ENCODE data around the gene RPTN. TPM values are rescaled to one million over a fixed set of nuclear protein-coding genes. Genes with fewer than 3 reads are reported as not detected.

The RPTN gene
- total RNA-seq, 1 experiment from 2014 or later: not detected

DNA sequence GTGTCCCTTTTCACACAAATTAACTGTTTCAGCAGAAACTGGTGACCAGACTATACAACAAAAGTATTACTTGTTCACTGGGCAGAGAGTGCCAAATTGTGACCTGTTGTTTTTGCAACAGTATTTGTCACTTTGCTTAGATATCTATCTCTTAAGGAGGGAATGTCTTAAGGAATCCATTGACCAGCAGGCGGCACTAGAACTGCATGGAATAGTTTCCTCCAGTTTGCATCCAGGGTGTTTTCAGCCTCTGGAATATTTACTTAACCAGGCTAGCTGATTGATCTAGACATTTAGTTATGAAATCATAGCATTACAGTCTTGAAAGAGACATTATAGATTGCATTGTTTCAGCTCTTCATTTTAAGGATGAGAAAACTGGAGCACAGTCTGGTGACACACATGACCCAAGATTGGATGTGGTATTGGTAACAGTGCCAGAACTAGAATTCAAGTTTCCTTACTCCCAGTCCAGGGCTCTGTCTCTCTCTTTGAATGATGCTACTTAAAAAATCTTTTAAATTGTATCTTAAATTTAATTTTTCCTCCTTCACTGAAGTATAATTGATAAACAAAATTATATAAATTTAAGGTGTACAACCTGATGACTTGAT lies 16.9 kb downstream of the RPTN start:
- no peaks in the 10 kb centered on the region for H3K79me2 ChIP-seq (ENCODE audit: insufficient read depth, low read length)
- H3K9ac ChIP-seq (ENCODE audit: low read length): no peak overlapping the region
- intact Hi-C loops (cut with micrococcal nuclease): loop anchor here (1.0 to 2.0 kb wide), 4 partner anchors 43 to 319 kb away; no protein-coding TSS in a partner anchor
- no peaks in the 10 kb centered on the region for H3K36me3 ChIP-seq (ENCODE audit: control insufficient read depth in 1 of 2, insufficient read depth in 2 of 2, low read length in 2 of 2)
- peak; percentile 63 for DNase-seq (ENCODE audit: low read depth, low spot score)
- peak; percentile 91 for ATAC-seq
- no peak overlapping the region for H2AFZ ChIP-seq (ENCODE audit: low read depth, low read length, poor library complexity, severe bottlenecking)
- peak; percentile 80 to 94 (median 93) for TF ChIP-seq CTCF (IDR thresholded peaks at IDR 0.05 in 2 of 3, conservative IDR thresholded peaks at IDR 0.05 in 1 of 3; ENCODE audit: borderline replicate concordance in 1 of 3, insufficient read depth in 1 of 3, low read depth in 2 of 3, low read length in 2 of 3)
- no peak for TF ChIP-seq POLR2AphosphoS5 (IDR thresholded peaks at IDR 0.05; ENCODE audit: low read depth, low read length)
- TF ChIP-seq POLR2A (IDR thresholded peaks at IDR 0.05; ENCODE audit: borderline replicate concordance, extremely low read depth, insufficient read depth, insufficient read length): no peak
- TF ChIP-seq RAD21 (IDR thresholded peaks at IDR 0.05; ENCODE audit: low read depth): peak; percentile 97
- no peak overlapping the region for H3K4me3 ChIP-seq (replicated peaks in 1 of 2; ENCODE audit: low read depth in 1 of 2, low read length in 2 of 2)
- no TSS peak for BruUV-seq (replicated peaks)
- peaks cover 26% of the 10 kb centered on the region for H3K27me3 ChIP-seq (ENCODE audit: insufficient read depth, low read length)
- H3K4me1 ChIP-seq (ENCODE audit: control insufficient read depth in 1 of 2, insufficient read depth in 2 of 2, low read length in 2 of 2): no peaks in the 10 kb centered on the region
- ChIA-PET POLR2A (no interaction called here), RAD21 (ENCODE audit: low non-redundant PET in 1 of 2, low total read pairs in 2 of 2, uncharacterized antibody in 2 of 2, unreplicated experiment in 2 of 2) (interaction anchor here in 1 of 2 experiments (0.8 to 1.0 kb wide), 3 partner anchors 44 to 89 kb away, joined by 3 to 5 read pairs (median 3); no protein-coding TSS in a partner anchor), CTCF (interaction anchor here (0.6 to 3.6 kb wide), 7 partner anchors 8 to 317 kb away, joined by 3 to 56 read pairs (median 3); no protein-coding TSS in a partner anchor)
- H4K20me1 ChIP-seq (ENCODE audit: insufficient read depth): no peaks in the 10 kb centered on the region
- H3K27ac ChIP-seq (ENCODE audit: low read depth, low read length): no peak overlapping the region
- no peak overlapping the region for H3K4me2 ChIP-seq (ENCODE audit: low read length)
- no peaks in the 10 kb centered on the region; a peak in 1 of 4 replicates for H3K9me3 ChIP-seq (ENCODE audit: control insufficient read depth in 1 of 2, insufficient read depth in 1 of 2, low read depth in 1 of 2, low read length in 2 of 2)
- no peaks in the 10 kb centered on the region for H3K9me2 ChIP-seq (ENCODE audit: insufficient read depth)

- no peaks in the 10 kb centered on the region for H4K20me1 ChIP-seq (ENCODE audit: insufficient read depth)
- no peak overlapping the region for H3K27ac ChIP-seq (ENCODE audit: low read depth, low read length)
- no peak overlapping the region for H3K4me3 ChIP-seq (replicated peaks in 1 of 2; ENCODE audit: low read depth in 1 of 2, low read length in 2 of 2)
- H3K9me2 ChIP-seq (ENCODE audit: insufficient read depth): no peaks in the 10 kb centered on the region
- ChIA-PET RAD21 (ENCODE audit: low non-redundant PET in 1 of 2, low total read pairs in 2 of 2, uncharacterized antibody in 2 of 2, unreplicated experiment in 2 of 2) (interaction anchor here in 1 of 2 experiments (1.8 kb wide), 1 partner anchor 47 kb away, joined by 3 read pairs; no protein-coding TSS in a partner anchor), POLR2A (no interaction called here), CTCF (interaction anchor here (1.1 to 1.2 kb wide), 2 partner anchors 45 to 84 kb away, joined by 3 to 6 read pairs; no protein-coding TSS in a partner anchor)
- H3K79me2 ChIP-seq (ENCODE audit: insufficient read depth, low read length): no peaks in the 10 kb centered on the region
- peaks cover 42% of the 10 kb centered on the region for H3K27me3 ChIP-seq (ENCODE audit: insufficient read depth, low read length)
- H2AFZ ChIP-seq (ENCODE audit: low read depth, low read length, poor library complexity, severe bottlenecking): no peak overlapping the region
- H3K4me2 ChIP-seq (ENCODE audit: low read length): no peak overlapping the region
- no peaks in the 10 kb centered on the region for H3K4me1 ChIP-seq (ENCODE audit: control insufficient read depth in 1 of 2, insufficient read depth in 2 of 2, low read length in 2 of 2)
- ATAC-seq (no peak), DNase-seq (ENCODE audit: low read depth, low spot score) (no peak)
- no peak overlapping the region for H3K9ac ChIP-seq (ENCODE audit: low read length)
- no peaks in the 10 kb centered on the region for H3K9me3 ChIP-seq (ENCODE audit: control insufficient read depth in 1 of 2, insufficient read depth in 1 of 2, low read depth in 1 of 2, low read length in 2 of 2)
- no TSS peak for BruUV-seq (replicated peaks)
- no peaks in the 10 kb centered on the region for H3K36me3 ChIP-seq (ENCODE audit: control insufficient read depth in 1 of 2, insufficient read depth in 2 of 2, low read length in 2 of 2)
- intact Hi-C loops (cut with micrococcal nuclease): no loop called here
- TF ChIP-seq POLR2A (IDR thresholded peaks at IDR 0.05; ENCODE audit: borderline replicate concordance, extremely low read depth, insufficient read depth, insufficient read length) (no peak), SIN3A (IDR thresholded peaks at IDR 0.05; ENCODE audit: low read depth) (no peak), SRF (IDR thresholded peaks at IDR 0.05; ENCODE audit: low read depth) (no peak), POLR2AphosphoS5 (IDR thresholded peaks at IDR 0.05; ENCODE audit: low read depth, low read length) (no peak), RAD21 (IDR thresholded peaks at IDR 0.05; ENCODE audit: low read depth) (no peak), ZNF274 (IDR thresholded peaks at IDR 0.05; ENCODE audit: low read depth, low read length) (no peak), CTCF (IDR thresholded peaks at IDR 0.05 in 2 of 3, conservative IDR thresholded peaks at IDR 0.05 in 1 of 3; ENCODE audit: borderline replicate concordance in 1 of 3, insufficient read depth in 1 of 3, low read depth in 2 of 3, low read length in 2 of 3) (no peak), ZFX (IDR thresholded peaks at IDR 0.05) (no peak), CEBPB (IDR thresholded peaks at IDR 0.05; ENCODE audit: low read depth) (no peak), JUND (IDR thresholded peaks at IDR 0.05) (no peak), CBX3 (IDR thresholded peaks at IDR 0.05; ENCODE audit: low read depth) (no peak), ELF1 (IDR thresholded peaks at IDR 0.05; ENCODE audit: borderline replicate concordance, low read depth) (no peak)
- TF ChIP-seq, protein P1, sequence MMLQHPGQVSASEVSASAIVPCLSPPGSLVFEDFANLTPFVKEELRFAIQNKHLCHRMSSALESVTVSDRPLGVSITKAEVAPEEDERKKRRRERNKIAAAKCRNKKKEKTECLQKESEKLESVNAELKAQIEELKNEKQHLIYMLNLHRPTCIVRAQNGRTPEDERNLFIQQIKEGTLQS (IDR thresholded peaks at IDR 0.05): no peak
Observed at GRCh38 chr1:152137215-152137614, 21.8 kb downstream of the RPTN start.
